Suprapubic skin (tissue), 4 donors: ENCODE measurements around the gene USB1. TPM values are rescaled to one million over a fixed set of nuclear protein-coding genes. Genes with fewer than 3 reads are reported as not detected.
"Not testable (repeated sequence)": the region's sequence is repeated elsewhere in the genome, so short reads cannot be mapped to it uniquely, and the experiment has no call there.

Experiments used
- DNase-seq, 2 donors: peaks; one replicate each; pipeline ENCODE4 v3.0.0-alpha.2; 2019; ENCODE audit warnings: low spot score in 2 of 2
- H3K27ac ChIP-seq: fragments of 200-600 bp; sonication (generic); one replicate; pipeline ENCODE4 v1.5.1; 2019
- H3K27me3 ChIP-seq: fragments of 200-600 bp; sonication (generic); one replicate; pipeline ENCODE4 v1.5.1; 2019
- H3K36me3 ChIP-seq: fragments of 200-600 bp; sonication (generic); one replicate; pipeline ENCODE4 v1.5.1; 2019
- H3K4me1 ChIP-seq: fragments of 200-600 bp; sonication (generic); one replicate; pipeline ENCODE4 v1.5.1; 2019
- H3K4me3 ChIP-seq: fragments of 200-600 bp; sonication (generic); one replicate; pipeline ENCODE4 v1.5.1; 2019; ENCODE audit warnings: mild to moderate bottlenecking
- H3K9me3 ChIP-seq: fragments of 200-600 bp; sonication (generic); one replicate; pipeline ENCODE4 v1.5.1; 2019
- EP300 ChIP-seq: sonication (generic); formaldehyde crosslinking; IDR thresholded peaks from one replicate; pipeline ENCODE4 v1.6.1; 2017; ENCODE audit warnings: antibody characterized with exemption
- POLR2A ChIP-seq, 2 donors: fragments of 450-650 bp; IDR thresholded peaks; one replicate each; pipeline ENCODE4 v1.6.1; 2017; ENCODE audit warnings: antibody characterized with exemption in 2 of 2, mild to moderate bottlenecking in 2 of 2, moderate library complexity in 2 of 2
- POLR2AphosphoS5 ChIP-seq, 3 donors: sonication (generic); formaldehyde crosslinking; IDR thresholded peaks; one replicate each; pipeline ENCODE4 v1.6.1; 2017; ENCODE audit warnings: antibody characterized with exemption in 3 of 3
- WGBS: methylation state at CpG from one replicate; pipeline ENCODE4 v1.1.5; 2018; 5-methylcytosine and 5-hydroxymethylcytosine counted together
- total RNA-seq, 4 donors: library from RNA; depleted of rRNA; stranded (reverse); fragments of >200 nt; gene quantifications; one replicate each; pipeline ENCODE4 v1.1.0, GENCODE V29; 2016
- TF ChIP-seq, protein P1 (sequence below), 2 donors: fragments of 200-600 bp in 1 of 2; fragments of 450-650 bp in 1 of 2; sonication (generic) in 1 of 2; IDR thresholded peaks; one replicate each; pipeline ENCODE4 v1.5.1; 2016 to 2019; ENCODE audit warnings: antibody characterized with exemption in 2 of 2, mild to moderate bottlenecking in 1 of 2, moderate library complexity in 1 of 2

The USB1 gene
- total RNA-seq, 4 donors from 2014 or later, result 16.1 to 36.5 (median 19.8) TPM

GRCh38 chr16:57977418-57978069 lies 23.7 kb upstream of the USB1 start:
- no peak overlapping the region for H3K27ac ChIP-seq
- DNase-seq, result no peak
- H3K36me3 ChIP-seq, result no peaks in the 10 kb centered on the region
- peaks cover 7% of the 10 kb centered on the region for H3K4me1 ChIP-seq
- no peaks in the 10 kb centered on the region for H3K27me3 ChIP-seq
- H3K4me3 ChIP-seq, result no peak overlapping the region
- H3K9me3 ChIP-seq, result no peaks in the 10 kb centered on the region
- WGBS, result 84% methylated on average over 3 of the region's 12 CpGs
- no peak for TF ChIP-seq EP300
- TF ChIP-seq, protein P1, sequence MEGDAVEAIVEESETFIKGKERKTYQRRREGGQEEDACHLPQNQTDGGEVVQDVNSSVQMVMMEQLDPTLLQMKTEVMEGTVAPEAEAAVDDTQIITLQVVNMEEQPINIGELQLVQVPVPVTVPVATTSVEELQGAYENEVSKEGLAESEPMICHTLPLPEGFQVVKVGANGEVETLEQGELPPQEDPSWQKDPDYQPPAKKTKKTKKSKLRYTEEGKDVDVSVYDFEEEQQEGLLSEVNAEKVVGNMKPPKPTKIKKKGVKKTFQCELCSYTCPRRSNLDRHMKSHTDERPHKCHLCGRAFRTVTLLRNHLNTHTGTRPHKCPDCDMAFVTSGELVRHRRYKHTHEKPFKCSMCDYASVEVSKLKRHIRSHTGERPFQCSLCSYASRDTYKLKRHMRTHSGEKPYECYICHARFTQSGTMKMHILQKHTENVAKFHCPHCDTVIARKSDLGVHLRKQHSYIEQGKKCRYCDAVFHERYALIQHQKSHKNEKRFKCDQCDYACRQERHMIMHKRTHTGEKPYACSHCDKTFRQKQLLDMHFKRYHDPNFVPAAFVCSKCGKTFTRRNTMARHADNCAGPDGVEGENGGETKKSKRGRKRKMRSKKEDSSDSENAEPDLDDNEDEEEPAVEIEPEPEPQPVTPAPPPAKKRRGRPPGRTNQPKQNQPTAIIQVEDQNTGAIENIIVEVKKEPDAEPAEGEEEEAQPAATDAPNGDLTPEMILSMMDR (IDR thresholded peaks at IDR 0.05), result no peak
- no peak for TF ChIP-seq POLR2AphosphoS5 (IDR thresholded peaks at IDR 0.05)
- TF ChIP-seq POLR2A (IDR thresholded peaks at IDR 0.05), result no peak

DNA sequence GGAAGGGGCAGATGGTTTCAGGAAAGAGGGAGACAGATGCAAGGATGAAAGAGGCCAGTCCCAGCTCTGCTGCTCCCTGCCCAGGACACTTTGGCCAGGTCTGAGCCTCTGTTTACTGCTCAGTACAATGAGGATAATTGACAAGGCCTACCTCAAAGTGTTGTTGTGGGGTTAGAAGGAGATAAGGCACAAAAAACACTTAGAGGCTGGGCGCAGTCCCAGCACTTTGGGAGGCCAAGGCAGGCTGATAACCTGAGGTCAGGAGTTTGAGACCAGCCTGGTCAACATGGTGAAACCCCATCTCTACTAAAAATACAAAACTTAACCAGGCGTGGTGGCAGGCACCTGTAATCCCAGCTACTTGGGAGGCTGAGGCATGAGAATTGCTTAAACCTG lies 23.1 kb upstream of the USB1 start:
- H3K36me3 ChIP-seq, H3K27ac ChIP-seq, H3K27me3 ChIP-seq, H3K9me3 ChIP-seq, H3K4me3 ChIP-seq, DNase-seq, H3K4me1 ChIP-seq: not testable (repeated sequence)
- WGBS, result 86% methylated on average over 2 of the region's 2 CpGs

DNA sequence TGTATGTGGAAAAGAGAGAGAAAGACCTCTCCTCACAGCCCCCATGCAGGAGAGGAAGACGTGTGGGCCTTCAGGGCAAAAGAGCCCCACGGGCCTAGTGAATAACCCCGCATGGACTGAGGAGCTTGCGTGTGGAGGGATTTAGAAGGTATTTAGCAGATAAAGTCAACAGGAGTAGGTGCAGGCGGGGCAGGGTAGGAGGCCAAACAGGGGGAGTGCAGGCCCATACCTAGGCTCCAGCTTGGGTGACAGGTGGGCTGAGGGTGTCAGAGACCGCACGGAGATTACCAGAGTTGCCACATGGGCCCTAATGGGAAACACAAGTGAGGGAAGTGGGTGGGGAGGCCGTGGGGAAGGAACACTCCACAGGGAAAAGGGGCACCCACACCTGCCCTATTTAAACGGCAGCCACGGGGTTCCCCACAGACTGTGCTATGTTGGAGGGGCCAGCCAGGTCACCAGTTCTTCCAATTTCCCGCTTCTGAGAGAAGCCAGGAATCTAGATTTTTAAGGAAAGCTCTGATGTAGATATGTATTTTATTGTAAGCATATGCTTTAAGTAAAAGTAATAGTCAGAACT lies 22.1 kb upstream of the USB1 start:
- no peak for DNase-seq
- Histone ChIP-seq H3K9me3 (no peaks in the 10 kb centered on the region), H3K27me3 (no peaks in the 10 kb centered on the region), H3K36me3 (no peaks in the 10 kb centered on the region), H3K27ac (no peak overlapping the region), H3K4me1 (peaks cover 7% of the 10 kb centered on the region), H3K4me3 (no peak overlapping the region)
- 79% methylated on average over 11 of the region's 11 CpGs for WGBS
- TF ChIP-seq, protein P1 (IDR thresholded peaks at IDR 0.05), result no peak
- TF ChIP-seq POLR2A (IDR thresholded peaks at IDR 0.05), result no peak
- no peak for TF ChIP-seq EP300
- TF ChIP-seq POLR2AphosphoS5 (IDR thresholded peaks at IDR 0.05), result no peak

DNA sequence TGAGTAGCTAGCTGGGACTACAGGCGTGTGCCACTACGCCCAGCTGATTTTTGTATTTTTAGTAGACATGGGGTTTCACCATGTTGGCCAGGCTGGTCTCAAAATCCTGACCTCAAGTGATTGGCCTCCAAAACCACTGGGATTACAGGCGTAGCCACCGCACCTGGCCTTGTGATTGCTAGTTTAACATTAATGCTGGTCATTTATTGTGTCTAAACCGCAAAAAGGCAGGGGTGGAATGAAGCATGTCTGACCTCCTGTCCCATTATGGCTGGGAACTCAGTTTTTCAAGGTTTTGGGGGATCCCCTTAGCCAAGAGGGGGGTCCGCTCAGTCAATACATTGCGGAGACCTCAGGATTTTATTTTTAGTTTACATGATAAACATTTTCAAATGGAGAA lies 19.6 kb upstream of the USB1 start:
- Histone ChIP-seq H3K27ac (no peak overlapping the region), H3K27me3 (no peaks in the 10 kb centered on the region), H3K4me1 (peaks cover 16% of the 10 kb centered on the region), H3K9me3 (no peaks in the 10 kb centered on the region), H3K4me3 (no peak overlapping the region), H3K36me3 (no peaks in the 10 kb centered on the region)
- DNase-seq, result no peak
- WGBS, result 93% methylated on average over 7 of the region's 7 CpGs
- TF ChIP-seq, protein P1 (IDR thresholded peaks at IDR 0.05), result no peak
- TF ChIP-seq POLR2AphosphoS5 (IDR thresholded peaks at IDR 0.05) (no peak), POLR2A (IDR thresholded peaks at IDR 0.05) (no peak), EP300 (no peak)

DNA sequence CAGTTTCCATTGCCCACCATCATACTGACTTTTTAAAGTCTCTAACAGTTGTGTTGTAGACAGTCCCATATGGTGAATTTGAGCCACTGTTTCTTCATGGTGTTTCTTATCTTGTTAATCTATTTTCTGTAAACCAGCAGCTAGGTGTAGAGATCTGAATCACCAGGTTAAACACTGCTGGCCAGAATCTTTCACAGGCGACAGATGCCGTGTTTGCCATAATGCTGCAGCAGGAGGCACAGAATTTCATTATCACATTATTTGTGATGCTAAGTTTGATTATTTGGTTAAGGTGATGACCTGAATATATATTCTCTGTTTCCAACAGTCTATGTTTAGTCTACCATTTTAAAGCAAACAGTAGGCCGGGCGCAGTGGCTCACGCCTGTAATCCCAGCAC lies 18.8 kb upstream of the USB1 start:
- Histone ChIP-seq H3K27ac (no peak overlapping the region), H3K4me1 (peaks cover 15% of the 10 kb centered on the region), H3K4me3 (no peak overlapping the region), H3K9me3 (no peaks in the 10 kb centered on the region), H3K36me3 (no peaks in the 10 kb centered on the region), H3K27me3 (no peaks in the 10 kb centered on the region)
- TF ChIP-seq POLR2AphosphoS5 (IDR thresholded peaks at IDR 0.05), result no peak
- TF ChIP-seq, protein P1 (IDR thresholded peaks at IDR 0.05), result no peak
- 80% methylated on average over 5 of the region's 5 CpGs for WGBS
- no peak for DNase-seq
